HCT116 (cell line): ENCODE data around the gene CENPB. TPM values are rescaled to one million over a fixed set of nuclear protein-coding genes. Genes with fewer than 3 reads are reported as not detected.

ENCODE experiments used
- ATAC-seq: fragments of 200-7000 bp; cut with Tn5 transposase; 2 replicates; pipeline ENCODE4 v1.9.1; 2020; ENCODE audit warnings: mild to moderate bottlenecking, moderate library complexity
- BruUV-seq: library from RNA; stranded (reverse); fragments of 400-500 nt; replicated peaks from 2 replicates; lab custom pipeline; 2021; lab: Mats Ljungman, UMichigan
- CTCF ChIA-PET: fragments of 300-600 bp; sonication (Branson Sonifier 250); formaldehyde crosslinking; loops from one replicate; lab custom pipeline; 2021; ENCODE audit warnings: antibody characterized with exemption; lab: Charles Lee
- POLR2A ChIA-PET: fragments of 300-600, 350-600 bp; sonication (Branson Sonifier 250); formaldehyde crosslinking; loops from one replicate; lab custom pipeline; 2021; ENCODE audit warnings: antibody characterized with exemption; lab: Charles Lee
- RAD21 ChIA-PET, 2 experiments: fragments of 300-600 bp; sonication (Branson Sonifier 250); formaldehyde crosslinking; loops; one replicate each; lab custom pipeline; 2023; ENCODE audit warnings: low total read pairs in 2 of 2; ENCODE audit not compliant: uncharacterized antibody in 2 of 2, unreplicated experiment in 2 of 2, low non-redundant PET in 1 of 2; lab: Charles Lee
- DNase-seq: peaks from one replicate; pipeline ENCODE4 v3.0.0-alpha.2; 2010; ENCODE audit warnings: low read depth, low spot score
- H2AFZ ChIP-seq: fragments of 200-600 bp; shearing (Covaris generic), sonication (generic); 2 replicates; pipeline ENCODE4 v1.6.1; 2017; ENCODE audit warnings: low read depth, mixed run types, mixed read lengths, antibody characterized with exemption, low read length; ENCODE audit not compliant: poor library complexity, severe bottlenecking
- H3K27ac ChIP-seq: 2 replicates; pipeline ENCODE4 v1.5.1; 2012; ENCODE audit warnings: low read depth, low read length
- H3K27me3 ChIP-seq: fragments of 200-600 bp; sonication (generic); 2 replicates; pipeline ENCODE4 v1.6.1; 2016; ENCODE audit warnings: mixed run types, low read length, mixed read lengths; ENCODE audit not compliant: insufficient read depth
- H3K36me3 ChIP-seq, 2 experiments: fragments of 200-500 bp in 1 of 2; fragments of 200-600 bp in 1 of 2; sonication (Bioruptor generic) in 1 of 2; sonication (generic) in 1 of 2; 2 replicates each; pipeline versions ENCODE4 v1.5.1 to v1.6.1; 2014 to 2016; ENCODE audit warnings: low read length in 2 of 2, inconsistent platforms in 1 of 2, mixed read lengths in 1 of 2, mixed run types in 1 of 2; ENCODE audit not compliant: insufficient read depth in 2 of 2, control insufficient read depth in 1 of 2
- H3K4me1 ChIP-seq, 2 experiments: fragments of 200-600 bp in 1 of 2; sonication (generic) in 1 of 2; 2 replicates each; pipeline versions ENCODE4 v1.5.1 to v1.6.1; 2012 to 2017; ENCODE audit warnings: low read length in 2 of 2, inconsistent platforms in 1 of 2, mild to moderate bottlenecking in 1 of 2, mixed read lengths in 1 of 2, mixed run types in 1 of 2, moderate library complexity in 1 of 2; ENCODE audit not compliant: insufficient read depth in 2 of 2, control insufficient read depth in 1 of 2
- H3K4me2 ChIP-seq: fragments of 200-600 bp; sonication (generic); 2 replicates; pipeline ENCODE4 v1.6.1; 2017; ENCODE audit warnings: mixed run types, low read length, mixed read lengths
- H3K4me3 ChIP-seq, 2 experiments: fragments of 200-600 bp in 1 of 2; sonication (generic) in 1 of 2; replicated peaks in 1 of 2; 2 replicates each; pipeline ENCODE4 v1.5.1; 2011 to 2016; ENCODE audit warnings: low read length in 2 of 2, control low read depth in 1 of 2, low read depth in 1 of 2, mild to moderate bottlenecking in 1 of 2, mixed read lengths in 1 of 2, mixed run types in 1 of 2
- H3K79me2 ChIP-seq: fragments of 200-600 bp; sonication (generic); 2 replicates; pipeline ENCODE4 v1.6.1; 2017; ENCODE audit warnings: mild to moderate bottlenecking, mixed run types, low read length, moderate library complexity, mixed read lengths; ENCODE audit not compliant: insufficient read depth
- H3K9ac ChIP-seq: fragments of 200-600 bp; sonication (generic); 2 replicates; pipeline ENCODE4 v1.6.1; 2016; ENCODE audit warnings: low read length, mixed read lengths
- H3K9me2 ChIP-seq: fragments of 200-600 bp; sonication (generic), shearing (Covaris generic); 2 replicates; pipeline ENCODE4 v1.6.1; 2017; ENCODE audit warnings: mixed run types, mild to moderate bottlenecking, moderate library complexity; ENCODE audit not compliant: insufficient read depth
- H3K9me3 ChIP-seq, 2 experiments: fragments of 200-500 bp in 1 of 2; fragments of 200-600 bp in 1 of 2; sonication (Bioruptor generic) in 1 of 2; sonication (generic) in 1 of 2; 2 replicates each; pipeline ENCODE4 v1.6.1; 2014 to 2017; ENCODE audit warnings: low read length in 2 of 2, mixed read lengths in 2 of 2, inconsistent platforms in 1 of 2, low read depth in 1 of 2, mild to moderate bottlenecking in 1 of 2, mixed run types in 1 of 2, moderate library complexity in 1 of 2; ENCODE audit not compliant: control insufficient read depth in 1 of 2, insufficient read depth in 1 of 2
- H4K20me1 ChIP-seq: fragments of 200-600 bp; sonication (generic), shearing (Covaris generic); 2 replicates; pipeline ENCODE4 v1.6.1; 2017; ENCODE audit warnings: mixed run types, mild to moderate bottlenecking, moderate library complexity; ENCODE audit not compliant: insufficient read depth
- EGR1 ChIP-seq: IDR thresholded peaks from 2 replicates; pipeline ENCODE4 v1.6.1; 2012; ENCODE audit warnings: low read depth
- ELF1 ChIP-seq: IDR thresholded peaks from 2 replicates; pipeline ENCODE4 v1.6.1; 2012; ENCODE audit warnings: low read depth, borderline replicate concordance
- REST ChIP-seq: IDR thresholded peaks from 2 replicates; pipeline ENCODE4 v1.6.1; 2012; ENCODE audit warnings: low read depth
- YY1 ChIP-seq: IDR thresholded peaks from 2 replicates; pipeline ENCODE4 v1.6.1; 2011; ENCODE audit warnings: low read length, low read depth, moderate library complexity, mild to moderate bottlenecking; ENCODE audit not compliant: insufficient replicate concordance; ENCODE audit errors: extremely low read depth
- ZFX ChIP-seq: fragments of 450-650 bp; IDR thresholded peaks from 2 replicates; pipeline ENCODE4 v1.6.1; 2017
- intact Hi-C: fragments of 100-400 bp; cut with micrococcal nuclease; formaldehyde crosslinking; loops from 2 replicates; pipeline ENCODE4 v1.10.0; 2022
- total RNA-seq: library from RNA; stranded (reverse); gene quantifications from one replicate; pipeline ENCODE4 v1.2.1, GENCODE V29; 2021; ENCODE audit not compliant: unreplicated experiment

CENPB gene
- total RNA-seq, 1 experiment from 2014 or later, result 67.2 TPM

GRCh38 chr20:3797226-3797545 lies 10.6 kb upstream of the CENPB start (continued):
- no peak for TF ChIP-seq REST
- TF ChIP-seq YY1, result no peak
- no peak for TF ChIP-seq EGR1

GRCh38 chr20:3796477-3797225 lies 10.1 kb upstream of the CENPB start:
- Histone ChIP-seq H4K20me1 (no peaks in the 10 kb centered on the region), H3K27me3 (no peaks in the 10 kb centered on the region), H3K4me2 (peak overlapping the region; percentile 94), H3K79me2 (peaks cover 53% of the 10 kb centered on the region), H3K27ac (peak overlapping the region; percentile 97), H3K9me3 (no peaks in the 10 kb centered on the region), H3K4me3 (peak overlapping the region; percentile 66 to 80), H3K36me3 (peaks cover 18 to 37% of the 10 kb centered on the region in 2 experiments; a peak in 3 of 4 replicates), H3K9ac (peak overlapping the region; percentile 95), H2AFZ (no peak overlapping the region), H3K4me1 (peaks cover 25 to 57% of the 10 kb centered on the region in 2 experiments), H3K9me2 (no peaks in the 10 kb centered on the region)
- DNase-seq, result no peak
- TF ChIP-seq ZFX (peak; percentile 26; the same call in 1 of the 2 replicates), ELF1 (no peak), REST (no peak)
- no TSS peak for BruUV-seq
- intact Hi-C loops, result no loop called here
- peak; percentile 13 for ATAC-seq
- ChIA-PET POLR2A (interaction anchor here (1.1 to 2.5 kb wide), 3 partner anchors 16 to 24 kb away, joined by 5 to 14 read pairs (median 12); partner anchors contain the start of gene AP5S1), RAD21 (interaction anchor here in 1 of 2 experiments (0.6 to 0.8 kb wide), 2 partner anchors 15 to 22 kb away, joined by 3 read pairs; no protein-coding TSS in a partner anchor), CTCF (interaction anchor here (0.7 to 1.9 kb wide), 6 partner anchors 8 to 58 kb away, joined by 3 to 9 read pairs (median 4); partner anchors contain the start of gene CENPB)
